RCC 7860 (cell line): ENCODE measurements around the gene SASH1.

Source experiments
- DNase-seq: peaks from one replicate; pipeline ENCODE4 v3.0.0-alpha.2; 2015; ENCODE audit warnings: low spot score
- FAIRE-seq: peaks from 2 replicates; lab custom pipeline; 2012; peaks lifted over from hg19 to GRCh38; lab: Jason Lieb, UNC

Gene SASH1

DNA sequence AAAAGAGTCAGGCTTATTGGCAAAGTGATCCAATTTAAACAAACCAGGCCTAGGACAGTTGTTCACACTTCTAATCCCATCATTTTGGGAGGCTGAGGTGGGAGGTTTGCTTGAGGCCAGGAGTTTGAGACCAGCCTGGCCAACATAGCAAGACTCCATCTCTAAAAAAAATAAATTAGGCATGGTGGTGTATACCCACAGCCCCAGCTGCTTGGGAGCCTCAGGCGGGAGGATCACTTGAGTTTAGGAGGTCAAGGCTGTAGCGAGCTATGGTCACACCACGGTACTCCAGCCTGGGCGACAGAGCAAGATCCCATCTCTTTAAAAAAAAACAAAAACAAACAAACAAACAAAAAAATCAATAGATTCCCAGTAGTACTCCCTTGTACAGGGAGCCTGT is 86.8 kb downstream of the SASH1 start:
- DNase-seq (no peak), FAIRE-seq (no peak)

DNA sequence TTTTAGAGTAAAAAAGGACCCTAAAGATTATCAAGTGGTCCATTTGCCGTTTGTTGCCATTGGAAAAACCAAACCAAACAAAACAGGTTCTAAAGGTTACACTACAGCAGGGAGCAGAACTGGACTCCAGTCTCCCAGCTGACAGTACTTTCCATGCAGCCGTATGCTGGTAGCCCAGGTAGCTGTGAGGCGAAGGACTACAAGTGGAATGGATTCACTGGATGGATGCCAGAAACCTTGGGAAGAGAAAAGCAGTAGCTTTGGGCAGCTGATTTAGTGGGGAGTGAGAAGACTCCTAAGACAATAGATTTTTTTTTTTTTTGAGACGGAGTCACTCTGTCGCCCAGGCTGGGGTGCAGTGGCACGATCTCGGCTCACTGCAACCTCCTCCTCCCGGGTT is 88.3 kb downstream of the SASH1 start:
- DNase-seq (no peak), FAIRE-seq (no peak)

DNA sequence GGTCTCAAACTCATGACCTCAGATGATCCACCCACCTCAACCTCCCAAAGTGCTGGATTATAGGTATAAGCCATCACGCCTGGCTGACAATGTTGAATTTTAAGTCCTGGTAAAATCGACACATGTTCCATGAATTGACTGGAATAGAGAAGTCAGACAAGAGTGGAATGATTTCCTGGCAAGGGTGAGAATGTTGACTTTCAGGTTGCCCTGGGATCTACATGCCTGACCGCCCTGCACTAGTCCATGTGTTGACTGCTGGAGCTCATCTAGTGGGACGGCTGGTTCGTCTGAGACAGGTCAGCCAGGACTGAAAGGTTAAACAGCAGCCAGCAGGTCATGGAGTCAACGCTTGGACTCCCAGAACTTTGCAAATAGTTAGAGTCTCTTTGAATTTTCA is 88.8 kb downstream of the SASH1 start:
- DNase-seq (peak; percentile 58), FAIRE-seq (peak; percentile 70)

DNA sequence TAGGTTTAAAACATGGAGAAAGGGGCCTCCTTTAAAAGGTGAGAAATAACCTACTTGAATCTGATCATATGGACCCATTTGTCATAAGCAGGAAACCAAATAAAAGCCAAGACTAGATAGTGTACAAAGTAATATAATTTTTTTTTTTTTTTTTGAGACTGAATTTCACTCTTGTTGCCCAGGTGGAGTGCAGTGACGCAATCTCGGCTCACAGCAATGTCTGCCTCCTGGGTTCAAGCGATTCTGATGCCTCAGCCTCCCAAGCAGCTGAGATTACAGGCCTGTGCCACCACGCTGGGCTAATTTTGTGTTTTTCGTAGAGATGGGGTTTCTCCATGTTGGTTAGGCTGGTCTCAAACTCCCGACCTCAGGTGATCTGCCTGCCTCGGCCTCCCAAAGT is 89.2 kb downstream of the SASH1 start:
- DNase-seq = no peak
- no peak for FAIRE-seq

DNA sequence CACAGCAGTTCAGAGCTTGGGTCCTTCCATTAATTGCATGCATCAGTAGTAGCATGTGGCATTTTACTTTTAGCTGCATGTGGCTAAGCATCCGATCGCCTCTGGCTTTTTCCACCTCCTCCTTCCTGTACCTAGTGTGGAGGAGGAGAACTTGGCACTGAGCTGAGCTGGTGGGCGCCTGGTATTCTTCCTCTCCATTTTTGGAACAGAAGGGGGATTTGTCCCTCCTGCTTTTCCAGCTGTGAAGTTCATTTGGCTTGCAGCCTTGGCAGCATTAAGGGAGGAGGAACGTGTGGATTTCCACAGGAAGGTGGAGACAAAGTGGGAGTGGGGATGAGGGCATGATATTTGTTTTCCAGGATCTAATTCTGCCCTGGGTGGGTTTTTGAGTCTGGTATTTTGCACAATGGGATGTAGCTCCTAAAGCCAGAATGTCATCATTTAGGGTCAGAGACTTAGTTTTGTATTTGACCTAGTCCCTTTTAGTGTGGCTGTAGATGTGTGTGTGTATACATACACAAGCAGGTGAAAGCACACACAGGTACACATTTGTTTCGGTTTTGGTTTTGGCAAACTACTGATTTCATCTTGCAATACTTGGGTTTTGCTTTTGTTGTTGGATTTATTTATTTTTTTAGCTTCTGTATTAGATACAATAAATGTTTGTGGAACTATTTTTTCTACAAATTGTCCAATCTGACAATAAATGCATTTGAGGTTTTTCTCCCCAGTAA is 90.0 kb downstream of the SASH1 start:
- FAIRE-seq (no peak), DNase-seq (no peak)

DNA sequence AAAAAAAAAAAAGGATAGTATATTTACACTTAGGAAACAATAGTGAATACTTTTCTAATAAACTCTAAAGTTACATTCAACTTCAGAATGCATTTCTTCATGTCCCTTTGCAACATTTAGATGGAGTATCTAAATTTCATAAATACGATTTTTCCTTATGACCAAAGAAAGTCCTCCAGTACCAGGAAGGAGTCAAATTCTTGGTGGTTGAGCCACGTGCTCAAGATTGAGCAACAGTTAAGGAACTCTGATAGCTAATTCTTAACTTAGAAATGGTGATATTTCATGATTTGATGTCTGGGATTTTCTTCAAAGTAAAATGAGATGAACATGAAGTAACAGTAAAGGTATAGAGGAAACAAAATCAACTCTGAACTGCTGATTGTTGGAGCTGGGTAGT is 92.7 kb downstream of the SASH1 start:
- FAIRE-seq = peak; percentile 12
- no peak for DNase-seq

DNA sequence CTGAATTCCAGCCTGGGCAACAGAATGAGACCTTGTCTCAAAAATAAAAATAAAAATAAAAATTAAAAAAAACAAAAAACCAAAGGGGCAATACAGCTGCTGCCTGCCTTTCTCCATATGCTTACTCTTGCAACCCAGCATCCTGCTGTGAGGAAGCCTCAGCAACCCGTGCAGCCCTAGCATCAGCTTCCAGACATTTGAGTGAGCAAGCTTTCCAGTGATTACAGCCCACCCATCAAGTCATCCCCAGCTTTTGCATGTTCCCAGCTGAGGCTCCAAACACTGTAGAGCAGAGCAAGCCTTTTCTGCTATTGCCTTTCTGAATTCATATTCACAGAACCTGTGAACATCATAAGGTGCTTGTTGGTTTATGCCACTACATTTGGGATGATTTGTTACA is 93.8 kb downstream of the SASH1 start:
- DNase-seq (no peak), FAIRE-seq (no peak)

DNA sequence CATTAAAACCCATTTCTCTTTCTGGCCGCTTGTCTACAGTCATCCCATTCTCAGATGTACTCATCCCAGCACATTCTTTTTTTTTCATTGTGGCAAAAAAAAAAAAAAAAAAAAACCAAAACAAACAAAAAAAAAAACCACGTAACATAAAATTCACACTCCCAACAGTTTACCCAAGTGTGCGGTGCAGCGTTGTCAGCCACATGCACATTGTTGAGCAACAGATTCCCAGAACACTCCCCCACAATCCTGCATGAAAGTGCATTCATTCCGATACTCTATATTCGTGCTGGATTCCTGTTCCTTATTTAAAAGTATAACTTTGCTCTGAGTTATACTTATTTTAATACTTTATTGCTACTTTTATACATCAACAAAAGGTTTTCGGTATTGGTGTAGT is 96.0 kb downstream of the SASH1 start:
- FAIRE-seq = no peak
- no peak for DNase-seq

DNA sequence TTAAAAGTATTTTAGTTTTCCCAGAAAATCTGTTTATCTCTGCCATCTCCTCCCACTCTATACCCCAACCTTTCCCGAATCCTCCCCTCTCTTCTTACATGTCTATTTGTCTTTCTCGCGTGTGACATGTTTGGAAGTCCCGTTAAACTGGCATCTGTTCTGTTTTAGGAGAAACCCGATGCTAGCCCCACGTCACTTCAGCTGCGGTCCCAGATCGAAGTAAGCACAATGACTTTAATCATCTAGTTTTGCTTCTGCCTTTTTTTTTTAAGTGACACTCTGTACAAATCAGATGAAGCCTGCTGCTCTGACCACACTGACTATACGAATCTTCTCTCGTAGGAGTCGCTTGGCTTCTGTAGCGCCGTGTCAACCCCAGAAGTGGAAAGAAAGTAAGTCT is 97.4 kb downstream of the SASH1 start:
- DNase-seq (no peak), FAIRE-seq (no peak)

DNA sequence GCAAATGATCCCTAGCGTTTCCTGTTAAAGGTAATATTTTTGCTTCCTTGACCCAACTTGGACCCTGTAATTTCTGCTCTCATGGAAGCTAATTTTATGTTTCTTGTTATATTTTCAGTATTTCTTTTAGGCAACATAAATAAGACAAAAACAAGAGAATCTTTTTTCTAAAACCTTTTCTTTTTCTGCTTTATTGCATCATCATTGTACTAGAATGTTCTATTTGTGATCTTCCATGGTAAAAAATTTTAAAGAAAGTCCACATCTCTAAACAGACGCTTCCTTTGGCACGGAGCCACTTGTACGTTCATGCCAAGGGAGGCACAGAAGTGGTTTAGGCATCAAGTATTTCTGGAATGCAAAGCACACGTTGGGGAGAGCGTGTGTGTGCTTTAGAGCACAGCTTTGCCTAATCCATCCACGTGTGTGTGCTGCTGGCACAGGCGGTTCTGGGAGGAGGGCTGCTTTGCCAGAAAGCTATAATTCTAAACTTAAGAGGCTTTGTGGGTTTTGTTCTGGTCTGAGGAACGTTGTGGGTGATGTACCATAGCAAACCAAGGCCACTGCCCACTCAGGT is 98.3 kb downstream of the SASH1 start:
- DNase-seq (peak; percentile 86), FAIRE-seq (peak; percentile 89)

DNA sequence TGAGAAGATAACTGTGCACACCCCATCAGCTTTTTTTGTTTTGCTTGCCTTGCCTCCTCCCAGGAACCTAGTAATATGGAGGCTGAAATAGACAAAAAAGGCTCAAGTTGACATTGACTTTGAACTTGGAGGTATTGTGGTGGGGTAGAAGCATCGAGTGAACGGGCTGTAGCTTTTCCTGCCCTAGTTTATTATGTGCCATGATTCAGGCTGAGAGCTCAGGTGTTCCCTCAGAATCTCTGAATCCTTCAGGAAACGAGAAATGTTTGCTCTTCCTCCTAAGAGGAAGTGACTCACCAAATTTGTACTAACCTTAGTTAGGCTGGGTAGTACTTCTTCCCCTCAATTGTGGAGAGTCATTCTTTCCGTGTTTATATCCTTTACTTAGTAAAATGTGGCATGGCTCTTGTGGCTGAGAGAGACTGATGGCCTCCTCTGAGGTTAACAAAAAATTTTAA is 98.8 kb downstream of the SASH1 start:
- FAIRE-seq = no peak
- peak; percentile 82 for DNase-seq

DNA sequence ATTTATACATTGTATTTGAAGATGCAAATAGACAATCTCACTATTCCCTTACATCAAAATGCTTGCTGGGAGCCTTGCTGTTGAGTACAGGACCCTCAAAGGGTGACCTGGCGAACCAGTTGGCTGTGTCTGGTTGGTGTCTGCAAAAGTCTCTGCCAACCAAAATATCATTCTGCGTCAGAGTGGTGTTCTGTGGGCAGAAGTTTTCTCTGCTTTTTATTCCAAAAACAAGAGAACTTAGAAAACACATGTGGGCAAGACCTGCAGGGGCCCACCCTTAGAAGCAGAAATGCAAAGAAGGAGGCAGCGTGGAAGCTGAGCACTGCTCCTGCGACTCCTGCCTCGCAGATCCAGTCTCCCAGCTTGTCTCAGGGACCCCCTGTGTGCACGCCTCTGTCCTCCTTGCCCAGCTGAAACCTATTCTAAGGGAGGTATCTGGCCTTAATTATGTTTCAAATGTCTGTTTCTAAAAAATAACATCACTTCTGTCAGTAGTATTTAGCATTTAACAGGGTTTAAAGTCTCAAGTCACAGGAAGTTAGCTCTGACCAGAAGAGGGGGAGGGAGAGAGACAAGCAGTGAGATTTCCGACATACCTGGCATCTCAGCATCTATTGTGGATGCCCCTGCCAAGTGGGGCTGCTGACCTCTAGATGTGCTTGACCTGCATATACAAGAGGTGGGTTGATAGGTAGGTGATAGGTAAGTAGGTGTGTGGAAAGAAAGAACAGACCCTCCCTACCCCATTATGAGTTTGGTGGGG is 101.3 kb downstream of the SASH1 start:
- DNase-seq = no peak
- FAIRE-seq = no peak

DNA sequence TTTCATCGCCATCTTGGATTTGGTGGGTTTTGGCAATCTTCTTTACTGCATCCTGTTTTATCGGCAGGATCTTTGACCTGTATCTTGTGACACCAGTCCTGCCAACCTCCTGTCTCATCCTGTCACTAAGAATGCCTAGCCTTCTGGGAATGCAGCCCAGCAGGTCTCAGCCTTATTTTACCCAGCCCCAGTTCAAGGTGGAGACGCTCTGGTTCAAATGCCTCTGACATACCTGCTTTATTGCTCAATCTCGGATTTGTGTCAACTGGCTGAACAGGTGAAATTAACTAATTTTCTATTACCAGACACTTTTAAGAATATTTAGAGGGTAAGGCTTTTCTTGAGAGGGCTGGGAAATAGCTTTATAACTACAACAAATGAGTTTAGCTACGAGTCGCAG is 102.5 kb downstream of the SASH1 start:
- DNase-seq = no peak
- no peak for FAIRE-seq

DNA sequence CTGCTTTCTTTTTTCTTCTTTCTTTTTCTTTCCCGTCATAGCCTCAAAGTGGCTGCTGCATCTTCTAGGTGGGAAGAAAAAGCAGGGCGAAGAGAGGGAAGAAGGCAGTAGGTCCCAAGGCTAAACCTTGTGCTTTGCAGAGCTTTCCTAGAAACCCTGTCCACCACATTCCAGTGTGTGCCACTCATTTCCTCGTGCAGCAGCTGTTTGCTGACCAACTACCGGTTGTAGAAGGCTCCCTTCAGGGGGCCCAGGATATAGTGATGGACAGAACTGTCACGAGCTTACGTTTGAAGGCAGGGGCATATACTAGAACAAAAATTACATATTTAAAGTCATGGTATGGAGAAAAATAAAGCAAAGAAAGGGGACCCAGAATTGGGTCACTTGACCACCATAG is 103.0 kb downstream of the SASH1 start:
- FAIRE-seq (no peak), DNase-seq (no peak)

DNA sequence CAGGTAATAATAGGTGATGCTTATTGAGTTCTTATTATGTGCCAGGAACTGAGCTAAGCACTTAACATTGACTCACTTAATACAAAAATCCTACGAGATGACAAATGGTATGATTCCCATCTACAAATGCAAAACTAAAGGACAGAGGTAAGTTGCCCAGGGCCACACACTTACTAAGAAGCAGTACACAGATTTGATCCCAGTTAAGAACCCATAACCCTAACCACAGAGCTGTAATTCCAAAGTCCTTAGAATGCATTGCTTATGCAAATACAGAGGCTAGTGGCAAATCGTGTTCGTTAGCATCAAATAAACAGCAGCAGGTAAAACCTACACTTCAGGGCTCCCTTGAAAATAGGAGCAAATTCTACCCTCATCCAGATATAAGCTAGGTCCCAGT is 104.0 kb downstream of the SASH1 start:
- DNase-seq = no peak
- FAIRE-seq = no peak

DNA sequence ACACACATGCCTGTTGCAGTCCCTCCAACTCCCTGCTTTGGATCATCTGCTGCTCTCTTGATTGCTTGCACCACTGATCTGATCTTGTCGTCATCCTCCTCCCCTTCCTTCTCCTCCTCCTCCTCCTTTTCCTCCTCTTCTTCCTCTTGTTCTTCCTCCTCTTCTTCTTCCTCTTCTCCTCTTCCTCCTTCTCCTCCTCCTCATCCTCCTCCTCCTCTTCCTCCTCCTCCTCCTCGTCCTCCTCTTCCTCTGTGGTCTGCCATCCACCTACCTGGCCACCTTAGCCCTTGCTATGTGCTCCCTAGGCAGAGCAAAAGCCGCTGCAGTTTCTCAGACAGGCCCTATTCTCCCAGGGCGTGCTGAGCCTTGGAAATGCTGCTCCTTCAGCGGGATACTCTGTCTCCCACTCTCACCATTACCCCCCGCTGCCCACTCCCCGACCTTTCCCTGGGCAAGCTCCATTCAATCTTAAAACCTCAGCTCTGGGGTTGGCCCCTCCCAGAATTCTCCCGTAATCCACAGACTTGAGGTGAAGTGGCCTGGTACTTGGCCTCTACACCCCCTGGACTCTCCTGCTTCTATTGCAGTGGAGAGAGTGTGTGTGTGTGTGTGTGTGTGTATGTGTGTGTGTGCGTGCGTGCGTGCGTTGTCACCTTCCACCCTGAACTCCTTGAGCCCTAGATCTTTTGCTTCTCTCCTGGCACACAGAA is 105.0 kb downstream of the SASH1 start:
- no peak for FAIRE-seq

DNA sequence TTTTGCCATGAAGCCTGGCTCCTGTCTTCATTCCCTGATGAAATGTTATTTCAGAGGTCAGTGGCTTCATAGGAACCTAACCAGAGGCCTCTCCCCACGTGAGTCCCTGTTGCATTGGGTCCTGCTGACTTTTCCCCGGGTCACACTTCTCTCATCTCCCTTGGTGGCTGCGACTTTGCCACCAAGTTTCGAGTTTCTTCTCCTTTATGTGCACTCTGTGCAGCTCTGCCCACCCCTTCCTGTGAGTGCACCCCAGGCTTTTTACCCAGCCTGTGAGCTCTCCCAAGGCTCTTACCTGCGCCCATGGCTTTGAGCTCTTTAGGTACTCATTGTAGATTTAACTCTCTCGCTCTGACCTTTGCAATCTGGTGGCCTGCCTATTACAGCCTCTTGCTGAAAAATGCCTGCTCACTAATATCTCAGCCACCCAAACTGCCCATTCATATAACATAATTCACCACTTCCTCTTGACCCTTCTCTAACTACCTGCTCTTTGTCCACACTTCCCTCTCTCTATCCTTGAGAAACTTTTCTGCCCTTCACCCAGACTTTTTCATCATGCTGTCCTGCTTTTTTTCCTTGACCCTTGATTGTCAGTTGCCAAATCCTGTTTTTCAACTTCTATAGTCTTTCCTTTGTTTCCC is 105.9 kb downstream of the SASH1 start:
- no peak for FAIRE-seq

More for the DNA sequence above, 105.0 kb downstream of the SASH1 start:
- DNase-seq = no peak

DNA sequence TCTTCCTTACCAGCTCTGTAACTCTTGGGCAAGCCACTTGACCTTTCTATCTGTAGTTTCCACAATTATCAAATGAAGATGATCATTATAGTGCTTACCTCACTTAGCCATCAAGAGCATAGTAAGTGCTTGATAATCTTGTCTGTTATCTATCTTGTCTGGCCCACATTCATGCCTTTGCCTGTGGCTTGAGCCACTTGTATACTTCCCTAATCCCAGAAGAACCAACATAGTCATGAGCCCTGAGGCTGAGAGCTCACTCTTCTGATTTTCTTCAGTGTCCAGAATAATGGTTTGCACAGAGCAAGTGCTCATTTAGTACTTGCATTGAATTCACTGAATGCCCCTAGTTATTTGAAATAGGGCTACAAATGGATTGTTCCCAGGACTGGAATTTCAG is 108.2 kb downstream of the SASH1 start:
- FAIRE-seq (no peak), DNase-seq (no peak)

More for the DNA sequence above, 105.9 kb downstream of the SASH1 start:
- no peak for DNase-seq

DNA sequence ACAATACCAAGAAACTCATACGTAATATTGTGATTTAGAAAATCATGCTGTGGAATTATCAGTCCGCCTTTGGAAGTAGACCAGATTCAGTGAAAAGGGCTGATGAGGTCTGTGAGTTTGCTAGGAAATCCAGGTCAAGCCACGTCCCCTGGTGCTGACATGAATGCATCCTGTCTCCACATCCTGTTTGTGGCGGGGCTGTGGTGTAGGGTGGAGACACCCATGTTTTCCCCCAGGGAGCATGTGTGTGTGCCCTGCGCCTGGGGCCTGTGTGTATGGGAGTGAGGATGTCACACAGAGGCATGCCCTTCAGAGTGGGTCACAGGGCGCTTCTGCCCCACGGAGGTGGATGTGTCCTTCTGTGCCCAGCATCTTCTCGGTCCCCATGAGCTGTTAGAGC is 109.1 kb downstream of the SASH1 start:
- no peak for DNase-seq
- no peak for FAIRE-seq

DNA sequence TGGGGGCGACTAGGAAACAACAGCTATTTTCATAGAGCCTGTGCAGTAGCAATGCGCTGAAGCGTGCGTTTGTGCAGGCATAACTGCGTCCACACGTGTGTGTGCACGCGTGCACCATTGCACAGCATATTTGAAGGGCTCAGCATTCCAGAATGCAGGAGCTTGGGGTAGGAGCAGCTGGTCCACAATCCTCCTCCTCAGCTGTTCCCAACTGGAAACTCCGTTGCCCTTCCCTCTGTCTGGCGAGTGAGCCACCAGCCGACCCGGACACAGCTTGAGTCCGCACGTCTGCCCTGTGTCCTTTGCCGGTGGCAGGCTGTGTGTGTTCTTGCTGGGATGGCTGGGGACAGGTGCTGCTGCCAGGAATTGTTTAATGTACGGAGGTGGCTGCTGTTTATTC is 110.2 kb downstream of the SASH1 start:
- FAIRE-seq (no peak), DNase-seq (no peak)

DNA sequence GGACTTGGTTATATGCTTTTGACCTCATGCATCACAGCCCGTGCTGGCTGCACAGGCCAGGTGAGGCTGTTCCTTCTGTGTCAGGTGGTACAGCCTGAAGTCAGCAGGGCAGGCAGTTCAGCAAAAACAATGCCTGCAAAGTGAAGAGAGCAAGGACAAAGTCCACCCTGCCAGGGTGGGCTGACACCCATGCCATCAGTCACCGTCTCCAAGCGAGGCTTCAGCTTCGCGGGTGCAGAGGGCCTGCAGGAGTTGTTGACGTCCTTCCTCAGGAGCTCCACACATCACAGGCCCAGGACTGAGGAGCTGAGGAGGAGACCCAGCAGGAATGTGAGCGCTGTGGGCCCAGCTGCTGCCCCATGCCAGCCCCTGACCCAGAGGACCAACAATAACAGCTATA is 111.3 kb downstream of the SASH1 start:
- no peak for DNase-seq
- FAIRE-seq = no peak
